DMS53 treated with DMSO at 0.1 percent for 48 hours (cell line): ENCODE data around the gene SEMA3G.

Experiments
- DNase-seq: peaks from one replicate; lab custom pipeline; 2025; ENCODE audit not compliant: unreplicated experiment; lab: John Stamatoyannopoulos, UW

The SEMA3G gene

GRCh38 chr3:52396907-52397591, 47.9 kb downstream of the SEMA3G start:
- DNase-seq: no peak

GRCh38 chr3:52396011-52396906, 48.6 kb downstream of the SEMA3G start:
- DNase-seq: no peak

- DNase-seq: no peak
These were observed 49.4 kb downstream of the SEMA3G start for GRCh38 chr3:52395503-52395865.

GRCh38 chr3:52394751-52395502, 50.0 kb downstream of the SEMA3G start:
- no peak for DNase-seq

- DNase-seq: no peak
These were observed 50.8 kb downstream of the SEMA3G start for GRCh38 chr3:52393959-52394670.

- DNase-seq: no peak
These were observed 51.6 kb downstream of the SEMA3G start for GRCh38 chr3:52393131-52393807.

GRCh38 chr3:52392216-52392930, 52.5 kb downstream of the SEMA3G start:
- no peak for DNase-seq

GRCh38 chr3:52391096-52391495, 53.8 kb downstream of the SEMA3G start:
- no peak for DNase-seq

- DNase-seq: no peak
These were observed 56.0 kb downstream of the SEMA3G start for GRCh38 chr3:52388933-52389332.

GRCh38 chr3:52388348-52388821, 56.5 kb downstream of the SEMA3G start:
- DNase-seq: no peak

- DNase-seq: no peak
These were observed 57.4 kb downstream of the SEMA3G start for GRCh38 chr3:52387481-52387880.

- no peak for DNase-seq
These were observed 59.7 kb downstream of the SEMA3G start for GRCh38 chr3:52385157-52385556.

GRCh38 chr3:52384019-52384761, 60.7 kb downstream of the SEMA3G start:
- DNase-seq: no peak

- no peak for DNase-seq
These were observed 61.5 kb downstream of the SEMA3G start for GRCh38 chr3:52383446-52383845.
